ENCODE results near the gene ASIC1. TPM values are rescaled to one million over a fixed set of nuclear protein-coding genes. Genes with fewer than 3 reads are reported as not detected.

ASIC1 gene
- total RNA-seq, 4 donors from 2014 or later: 0.70 to 5.7 (median 1.5) TPM; not detected in 1

- no peak for TF ChIP-seq POLR2A (IDR thresholded peaks at IDR 0.05)
- TF ChIP-seq CTCF (IDR thresholded peaks at IDR 0.05): no peak
- no peak for DNase-seq
- H3K9me3 ChIP-seq: no peaks in the 10 kb centered on the region
- no peak overlapping the region for H3K27ac ChIP-seq
- H3K4me3 ChIP-seq: no peak overlapping the region
- H3K27me3 ChIP-seq: no peaks in the 10 kb centered on the region
- no peaks in the 10 kb centered on the region for H3K4me1 ChIP-seq
- no peaks in the 10 kb centered on the region for H3K36me3 ChIP-seq
Measured at GRCh38 chr12:50038336-50038735, 19.1 kb upstream of the ASIC1 start.

GRCh38 chr12:50039151-50039835 is 18.1 kb upstream of the ASIC1 start:
- peak; percentile 78 to 94 (median 88) for DNase-seq
- H3K4me1 ChIP-seq: no peaks in the 10 kb centered on the region
- H3K9me3 ChIP-seq: no peaks in the 10 kb centered on the region
- no peaks in the 10 kb centered on the region for H3K36me3 ChIP-seq
- H3K27ac ChIP-seq: no peak overlapping the region
- TF ChIP-seq POLR2A (IDR thresholded peaks at IDR 0.05): no peak
- TF ChIP-seq CTCF (IDR thresholded peaks at IDR 0.05): peak; percentile 65 to 87 (median 80)
- H3K27me3 ChIP-seq: no peaks in the 10 kb centered on the region
- no peak overlapping the region for H3K4me3 ChIP-seq

DNA sequence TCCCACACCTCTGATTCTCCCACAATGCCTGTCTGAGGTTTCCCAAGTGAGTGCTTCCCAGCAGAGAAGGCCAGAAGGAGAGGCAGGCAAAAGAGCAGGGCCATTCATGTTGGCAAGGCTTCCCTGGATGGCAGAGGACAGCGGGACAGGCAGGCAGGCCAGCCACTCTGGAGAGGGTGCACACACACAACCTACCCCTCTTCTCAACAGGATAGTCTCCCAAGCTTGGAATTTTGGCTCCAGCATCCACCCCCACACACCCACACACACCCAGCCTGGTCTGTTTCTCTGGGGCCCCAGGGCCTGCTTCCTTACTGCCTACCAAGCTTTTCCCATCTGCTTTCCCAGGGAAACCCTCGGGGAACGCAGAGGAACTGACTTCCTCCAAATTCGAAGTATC is 16.7 kb upstream of the ASIC1 start:
- Histone ChIP-seq H3K27me3 (no peaks in the 10 kb centered on the region), H3K9me3 (no peaks in the 10 kb centered on the region), H3K36me3 (no peaks in the 10 kb centered on the region), H3K27ac (no peak overlapping the region), H3K4me3 (no peak overlapping the region), H3K4me1 (no peaks in the 10 kb centered on the region)
- no peak for DNase-seq
- no peak for TF ChIP-seq POLR2A (IDR thresholded peaks at IDR 0.05)
- no peak for TF ChIP-seq CTCF (IDR thresholded peaks at IDR 0.05)

- no peak for TF ChIP-seq CTCF (IDR thresholded peaks at IDR 0.05)
- TF ChIP-seq POLR2A (IDR thresholded peaks at IDR 0.05): no peak
- no peak for DNase-seq
- H3K9me3 ChIP-seq: no peaks in the 10 kb centered on the region
Measured at GRCh38 chr12:50041062-50041860, 16.1 kb upstream of the ASIC1 start.

GRCh38 chr12:50041962-50042361 is 15.4 kb upstream of the ASIC1 start:
- Histone ChIP-seq H3K4me3 (no peak overlapping the region), H3K36me3 (no peaks in the 10 kb centered on the region), H3K27me3 (no peaks in the 10 kb centered on the region), H3K9me3 (no peaks in the 10 kb centered on the region), H3K27ac (no peak overlapping the region), H3K4me1 (no peaks in the 10 kb centered on the region)
- peak in 1 of 3 donors; percentile 17 for DNase-seq
- TF ChIP-seq POLR2A (IDR thresholded peaks at IDR 0.05) (no peak), CTCF (IDR thresholded peaks at IDR 0.05) (no peak)

More at GRCh38 chr12:50041062-50041860, 16.1 kb upstream of the ASIC1 start:
- Histone ChIP-seq H3K27ac (no peak overlapping the region), H3K27me3 (no peaks in the 10 kb centered on the region), H3K36me3 (no peaks in the 10 kb centered on the region), H3K4me1 (no peaks in the 10 kb centered on the region), H3K4me3 (no peak overlapping the region)
